GOT3 (cell line): ENCODE data around the gene CEACAM1.
"Not testable (repeated sequence)": the region's sequence is repeated elsewhere in the genome, so short reads cannot be mapped to it uniquely, and the experiment has no call there.

Experiments used
- DNase-seq: peaks from one replicate; lab custom pipeline; 2025; ENCODE audit warnings: mixed read lengths; lab: John Stamatoyannopoulos, UW

Gene CEACAM1

GRCh38 chr19:42548552-42548951 lies 20.3 kb upstream of the CEACAM1 start:
- no peak for DNase-seq

GRCh38 chr19:42547929-42548328 lies 19.6 kb upstream of the CEACAM1 start:
- DNase-seq = no peak

GRCh38 chr19:42546831-42547500 lies 18.7 kb upstream of the CEACAM1 start:
- DNase-seq = no peak

GRCh38 chr19:42544146-42544545 lies 15.9 kb upstream of the CEACAM1 start:
- no peak for DNase-seq

- no peak for DNase-seq
Observed at GRCh38 chr19:42542791-42543190, 14.5 kb upstream of the CEACAM1 start.

GRCh38 chr19:42540071-42540553 lies 11.8 kb upstream of the CEACAM1 start:
- DNase-seq = no peak

- no peak for DNase-seq
Observed at GRCh38 chr19:42538841-42539709, 10.8 kb upstream of the CEACAM1 start.

DNA sequence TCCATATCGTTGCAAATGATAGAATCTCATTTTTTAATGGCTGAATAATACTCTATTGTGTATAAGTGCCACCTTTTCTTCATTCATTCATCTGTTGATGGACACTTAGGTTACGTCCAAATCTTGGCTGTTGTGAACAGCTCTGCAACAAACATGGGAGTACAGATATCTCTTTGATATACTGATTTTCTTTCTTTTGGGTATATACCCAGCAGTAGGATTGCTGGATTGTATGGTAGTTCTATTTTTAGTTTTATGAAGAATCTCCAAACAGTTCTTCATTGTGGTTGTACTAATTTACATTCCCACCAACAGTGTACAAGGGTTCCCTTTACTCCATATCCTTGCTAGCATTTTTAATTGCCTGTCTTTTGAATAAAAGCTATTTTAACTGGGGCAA lies 7.0 kb upstream of the CEACAM1 start:
- not testable (repeated sequence) for DNase-seq

- no peak for DNase-seq
Observed at GRCh38 chr19:42534391-42534790, 6.1 kb upstream of the CEACAM1 start.

GRCh38 chr19:42532891-42533290 lies 4.6 kb upstream of the CEACAM1 start:
- DNase-seq = no peak

GRCh38 chr19:42531313-42531712 lies 3.0 kb upstream of the CEACAM1 start:
- no peak for DNase-seq

- DNase-seq = no peak
Observed at GRCh38 chr19:42529248-42529764, 1.0 kb upstream of the CEACAM1 start.

DNA sequence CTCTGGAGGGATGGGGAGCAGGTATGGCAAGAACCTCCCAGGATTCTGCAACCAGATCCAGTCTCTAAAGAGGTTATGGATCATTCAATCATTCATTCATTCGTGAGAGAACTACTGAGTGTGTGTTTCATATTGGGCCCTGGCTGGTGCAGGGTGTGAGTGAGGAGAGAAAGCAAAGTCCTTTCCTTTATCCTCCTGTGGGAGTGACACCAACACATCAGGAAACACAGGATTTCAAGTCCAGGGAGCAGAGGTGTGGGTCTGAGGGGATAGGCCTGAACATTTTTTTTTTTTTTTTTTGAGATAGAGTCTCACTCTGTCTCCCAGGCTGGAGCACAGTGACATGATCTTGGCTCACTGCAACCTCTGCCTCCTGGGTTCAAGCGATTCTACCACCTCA lies 3.3 kb downstream of the CEACAM1 start:
- no peak for DNase-seq

DNA sequence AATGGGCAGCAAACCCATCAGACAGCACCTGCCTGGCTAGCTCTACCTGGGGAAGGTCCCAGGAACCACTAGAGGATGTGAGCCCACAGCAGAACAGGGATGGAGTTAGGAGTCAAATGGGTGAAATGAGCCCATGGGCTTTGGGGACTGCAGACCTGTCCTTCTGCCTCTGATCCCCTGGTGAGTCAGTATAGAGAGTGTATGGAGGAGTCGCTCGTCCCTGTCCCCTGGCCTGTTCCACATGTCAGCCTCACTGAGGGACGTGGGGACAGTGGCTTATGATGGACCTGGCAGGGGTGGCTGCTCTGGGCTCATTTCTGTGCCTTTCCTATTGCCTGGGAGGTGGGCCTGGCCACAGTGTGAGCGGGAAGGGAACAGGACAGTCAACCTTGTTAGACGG lies 4.0 kb downstream of the CEACAM1 start:
- DNase-seq = no peak

- DNase-seq = not testable (repeated sequence)
Observed at GRCh38 chr19:42522262-42522661, 6.0 kb downstream of the CEACAM1 start.

DNA sequence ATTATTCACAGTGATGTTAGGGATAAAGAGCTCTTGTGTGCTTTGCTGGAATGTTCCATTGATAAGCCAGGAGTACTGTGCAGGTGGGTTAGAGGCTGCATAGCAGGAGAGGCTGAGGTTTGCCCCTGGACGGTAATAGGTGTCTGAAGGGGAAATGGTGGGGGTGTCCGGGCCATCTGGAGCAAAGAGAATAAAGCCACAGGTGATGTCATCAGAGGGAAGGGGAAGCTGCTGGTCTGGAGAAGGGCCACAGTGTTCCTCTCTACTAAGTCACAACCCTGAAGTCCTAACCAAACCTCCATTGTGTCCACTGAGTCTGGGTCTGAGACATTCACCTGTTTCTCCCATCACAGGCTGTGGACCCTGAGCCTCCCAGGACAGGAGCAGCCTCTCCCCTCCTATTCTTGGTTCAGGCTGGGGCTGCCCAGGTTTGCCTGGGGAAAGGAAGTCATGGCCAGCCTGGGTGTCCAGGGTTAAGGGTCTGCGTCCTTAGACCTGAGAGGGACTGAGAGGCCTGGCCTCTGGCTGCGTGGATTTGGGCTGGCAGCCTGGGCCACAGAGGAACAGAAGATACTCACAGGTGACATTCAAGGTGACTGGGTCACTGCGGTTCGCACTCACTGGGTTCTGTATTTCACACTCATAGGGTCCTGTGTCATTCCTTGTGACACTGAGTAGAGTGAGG lies 6.8 kb downstream of the CEACAM1 start:
- no peak for DNase-seq

- no peak for DNase-seq
Observed at GRCh38 chr19:42519108-42519507, 9.2 kb downstream of the CEACAM1 start.

DNA sequence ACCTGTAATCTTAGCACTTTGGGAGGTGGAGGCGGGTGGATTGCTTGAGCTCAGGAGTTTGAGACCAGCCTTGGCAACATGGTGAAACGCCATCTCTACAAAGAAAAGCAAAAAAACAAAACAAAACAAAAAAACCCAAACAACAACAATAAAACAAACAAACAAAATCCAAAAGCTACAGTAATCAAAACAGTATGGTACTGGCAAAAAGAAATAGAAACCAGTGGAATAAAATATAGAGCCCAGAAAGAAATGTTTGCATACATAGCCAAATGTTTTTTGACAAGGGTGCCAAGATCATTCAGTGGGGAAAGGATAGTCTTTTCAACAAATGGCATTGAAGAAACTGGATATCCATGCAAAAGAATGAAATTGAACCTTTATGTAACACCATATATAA lies 11.5 kb downstream of the CEACAM1 start:
- DNase-seq = no peak

- DNase-seq = no peak
Observed at GRCh38 chr19:42515241-42515832, 12.9 kb downstream of the CEACAM1 start.

GRCh38 chr19:42514449-42514848 lies 13.8 kb downstream of the CEACAM1 start:
- no peak for DNase-seq

DNA sequence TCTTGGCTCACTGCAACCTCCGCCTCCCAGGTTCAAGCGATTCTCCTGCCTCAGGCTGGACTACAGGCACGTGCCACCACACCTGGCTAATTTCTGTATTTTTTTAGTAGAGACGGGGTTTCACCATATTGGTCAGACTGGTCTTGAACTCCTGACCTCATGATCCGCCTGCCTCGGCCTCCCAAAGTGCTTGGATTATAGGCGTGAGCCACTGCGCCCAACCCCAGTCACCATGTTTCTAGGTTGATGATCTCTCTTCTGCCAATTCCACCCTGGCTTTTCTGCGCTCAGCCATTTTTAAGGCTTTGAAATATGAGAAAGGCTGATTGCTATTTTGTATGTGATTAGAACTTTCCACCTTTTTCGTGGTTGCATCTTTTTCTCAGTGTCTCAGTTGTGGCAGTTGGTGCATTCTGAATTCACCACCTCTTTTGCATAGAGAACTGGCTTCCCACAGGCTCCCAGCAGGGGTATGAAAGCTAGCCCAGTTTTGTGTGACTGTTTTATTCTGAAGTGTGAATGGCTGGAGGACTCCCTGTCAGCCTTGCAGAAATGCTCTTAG lies 15.5 kb downstream of the CEACAM1 start:
- DNase-seq = no peak
